H1 (cell line): ENCODE measurements around the gene PGPEP1. TPM values are rescaled to one million over a fixed set of nuclear protein-coding genes. Genes with fewer than 3 reads are reported as not detected.

ENCODE experiments used
- CTCF ChIA-PET: fragments of 300-600 bp; sonication (Branson Sonifier 250); formaldehyde crosslinking; loops from one replicate; lab custom pipeline; 2021; ENCODE audit not compliant: partially characterized antibody; lab: Charles Lee
- POLR2A ChIA-PET: fragments of 300-600 bp; sonication (Branson Sonifier 250); formaldehyde crosslinking; loops from one replicate; lab custom pipeline; 2021; ENCODE audit warnings: inconsistent platforms; ENCODE audit not compliant: partially characterized antibody; lab: Charles Lee
- DNase-seq, 2 experiments: peaks; one replicate each; pipeline versions ENCODE4 v3.0.0 to v3.0.0-alpha.2; 2010 to 2022; ENCODE audit warnings: low spot score in 2 of 2, low read depth in 1 of 2, mixed read lengths in 1 of 2
- FAIRE-seq: peaks from 2 replicates; lab custom pipeline; 2011; peaks lifted over from hg19 to GRCh38; lab: Jason Lieb, UNC
- H2AFZ ChIP-seq: 2 replicates; pipeline ENCODE4 v1.8.1; 2012; ENCODE audit warnings: low read length, inconsistent platforms
- H2AK5ac ChIP-seq: 2 replicates; pipeline ENCODE4 v1.6.1; 2013; ENCODE audit warnings: low read depth, low read length
- H2BK120ac ChIP-seq: replicated peaks from 2 replicates; pipeline ENCODE3; 2013; ENCODE audit warnings: low read depth, low read length, inconsistent platforms
- H2BK12ac ChIP-seq: 2 replicates; pipeline ENCODE4 v1.6.1; 2013; ENCODE audit warnings: low read depth, low read length
- H2BK15ac ChIP-seq: 2 replicates; pipeline ENCODE4 v1.6.1; 2013; ENCODE audit warnings: low read length
- H2BK20ac ChIP-seq: 2 replicates; pipeline ENCODE4 v1.6.1; 2013; ENCODE audit warnings: low read length
- H2BK5ac ChIP-seq: 2 replicates; pipeline ENCODE4 v1.6.1; 2013; ENCODE audit warnings: low read depth, low read length
- H3K14ac ChIP-seq: 2 replicates; pipeline ENCODE4 v1.6.1; 2013; ENCODE audit warnings: inconsistent platforms; ENCODE audit not compliant: insufficient read length
- H3K18ac ChIP-seq: 2 replicates; pipeline ENCODE4 v1.6.1; 2013; ENCODE audit warnings: low read length; ENCODE audit errors: extremely low read depth
- H3K23ac ChIP-seq: 2 replicates; pipeline ENCODE4 v1.6.1; 2013; ENCODE audit warnings: inconsistent platforms; ENCODE audit not compliant: insufficient read length
- H3K23me2 ChIP-seq: 2 replicates; pipeline ENCODE4 v1.6.1; 2013; ENCODE audit warnings: low read depth, low read length
- H3K27ac ChIP-seq: 2 replicates; pipeline ENCODE4 v1.6.1; 2011; ENCODE audit warnings: low read depth, low read length, inconsistent platforms
- H3K27me3 ChIP-seq, 4 experiments: replicated peaks in 1 of 4; 1 replicate in 1 of 4; 2 replicates in 3 of 4; pipeline versions ENCODE4 v1.6.1 to v1.8.1; 2011 to 2013; ENCODE audit warnings: low read length in 3 of 4, mild to moderate bottlenecking in 3 of 4, inconsistent platforms in 2 of 4, mixed read lengths in 2 of 4, moderate library complexity in 1 of 4; ENCODE audit not compliant: control insufficient read depth in 3 of 4, insufficient read depth in 3 of 4; ENCODE audit errors: extremely low read depth in 1 of 4
- H3K36me3 ChIP-seq, 4 experiments: 2 replicates each; pipeline versions ENCODE4 v1.6.1 to v1.8.1; 2011 to 2013; ENCODE audit warnings: mild to moderate bottlenecking in 4 of 4, low read length in 3 of 4, moderate library complexity in 2 of 4, control low read depth in 1 of 4, inconsistent platforms in 1 of 4; ENCODE audit not compliant: insufficient read depth in 4 of 4, control insufficient read depth in 2 of 4
- H3K4ac ChIP-seq: replicated peaks from 2 replicates; pipeline ENCODE3; 2013; ENCODE audit warnings: low read length, low read depth, mixed read lengths, inconsistent platforms; ENCODE audit not compliant: insufficient read length
- H3K4me1 ChIP-seq, 4 experiments: replicated peaks in 1 of 4; 1 replicate in 1 of 4; 2 replicates in 3 of 4; pipeline versions ENCODE4 v1.6.1 to v1.8.1; 2011 to 2013; ENCODE audit warnings: low read length in 3 of 4, inconsistent platforms in 2 of 4, mixed read lengths in 1 of 4; ENCODE audit not compliant: insufficient read depth in 4 of 4, control insufficient read depth in 3 of 4
- H3K4me2 ChIP-seq, 2 experiments: 2 replicates each; pipeline versions ENCODE4 v1.6.1 to v1.8.1; 2011 to 2013; ENCODE audit warnings: low read depth in 2 of 2, low read length in 2 of 2, control low read depth in 1 of 2, inconsistent platforms in 1 of 2, mild to moderate bottlenecking in 1 of 2; ENCODE audit not compliant: insufficient read depth in 1 of 2
- H3K4me3 ChIP-seq, 4 experiments: fragments of 200-600, 300-600 bp in 1 of 4; sonication (generic), shearing (Covaris generic), sonication (Bioruptor Twin) in 1 of 4; 2 replicates each; pipeline versions ENCODE4 v1.5.1 to v1.8.1; 2011 to 2016; ENCODE audit warnings: low read length in 4 of 4, low read depth in 3 of 4, control low read depth in 2 of 4, inconsistent platforms in 2 of 4, mild to moderate bottlenecking in 2 of 4, mixed read lengths in 1 of 4, moderate library complexity in 1 of 4; ENCODE audit not compliant: insufficient read depth in 2 of 4; ENCODE audit errors: extremely low read depth in 1 of 4
- H3K56ac ChIP-seq: replicated peaks from 2 replicates; pipeline ENCODE3; 2013; ENCODE audit warnings: low read depth, mild to moderate bottlenecking, mixed read lengths, low read length, inconsistent platforms; ENCODE audit not compliant: insufficient read length
- H3K79me1 ChIP-seq: 2 replicates; pipeline ENCODE4 v1.6.1; 2013; ENCODE audit warnings: low read depth, low read length, control low read depth
- H3K79me2 ChIP-seq, 2 experiments: 2 replicates each; pipeline versions ENCODE4 v1.6.1 to v1.8.1; 2012 to 2013; ENCODE audit warnings: low read length in 2 of 2, mild to moderate bottlenecking in 2 of 2, inconsistent platforms in 1 of 2; ENCODE audit not compliant: insufficient read depth in 2 of 2, control insufficient read depth in 1 of 2
- H3K9ac ChIP-seq, 4 experiments: replicated peaks in 1 of 4; 1 replicate in 1 of 4; 2 replicates in 3 of 4; pipeline versions ENCODE4 v1.6.1 to v1.8.1; 2011 to 2013; ENCODE audit warnings: low read depth in 3 of 4, low read length in 3 of 4, control low read depth in 2 of 4, mild to moderate bottlenecking in 2 of 4, moderate library complexity in 2 of 4, inconsistent platforms in 1 of 4; ENCODE audit errors: extremely low read depth in 1 of 4
- H3K9me3 ChIP-seq, 2 experiments: 2 replicates each; pipeline versions ENCODE4 v1.6.1 to v1.8.1; 2012 to 2013; ENCODE audit warnings: mild to moderate bottlenecking in 2 of 2, moderate library complexity in 2 of 2, control low read depth in 1 of 2, inconsistent platforms in 1 of 2, low read depth in 1 of 2, low read length in 1 of 2, mixed read lengths in 1 of 2; ENCODE audit not compliant: insufficient read depth in 2 of 2
- H4K20me1 ChIP-seq, 2 experiments: replicated peaks in 1 of 2; 2 replicates each; pipeline versions ENCODE3 to v1.8.1; 2011 to 2013; ENCODE audit warnings: inconsistent platforms in 2 of 2, low read length in 2 of 2, mild to moderate bottlenecking in 1 of 2; ENCODE audit not compliant: insufficient read depth in 2 of 2, control insufficient read depth in 1 of 2
- H4K5ac ChIP-seq: 2 replicates; pipeline ENCODE4 v1.6.1; 2013; ENCODE audit warnings: low read length, low read depth, mixed read lengths, inconsistent platforms; ENCODE audit not compliant: insufficient read length
- H4K8ac ChIP-seq: 2 replicates; pipeline ENCODE4 v1.8.0; 2013; ENCODE audit warnings: mild to moderate bottlenecking, moderate library complexity, low read length, inconsistent platforms; ENCODE audit not compliant: insufficient read depth; ENCODE audit errors: extremely low read depth
- H4K91ac ChIP-seq: replicated peaks from 2 replicates; pipeline ENCODE3; 2013; ENCODE audit warnings: low read length, mixed read lengths, inconsistent platforms; ENCODE audit not compliant: insufficient read length
- ASH2L ChIP-seq: fragments of 200-600, 300-600 bp; sonication (generic); IDR thresholded peaks from one replicate; pipeline ENCODE4 v1.7.1; 2017; ENCODE audit warnings: low read length
- EGR1 ChIP-seq: IDR thresholded peaks from 2 replicates; pipeline ENCODE4 v1.6.1; 2011; ENCODE audit warnings: low read depth, low read length, borderline replicate concordance
- EP300 ChIP-seq, 2 experiments: IDR thresholded peaks; 1 replicate in 1 of 2; 2 replicates in 1 of 2; pipeline ENCODE4 v1.6.1; 2011 to 2012; ENCODE audit warnings: low read depth in 2 of 2, low read length in 2 of 2, mild to moderate bottlenecking in 2 of 2, borderline replicate concordance in 1 of 2, inconsistent platforms in 1 of 2, moderate library complexity in 1 of 2
- EZH2 ChIP-seq: fragments of 200-600 bp; sonication (generic); IDR thresholded peaks from 2 replicates; pipeline ENCODE4 v1.7.1; 2012; ENCODE audit warnings: low read depth, mild to moderate bottlenecking, moderate library complexity, low read length, inconsistent platforms; ENCODE audit not compliant: severe bottlenecking
- GABPA ChIP-seq: IDR thresholded peaks from 2 replicates; pipeline ENCODE4 v1.6.1; 2011; ENCODE audit warnings: mild to moderate bottlenecking, low read length, moderate library complexity, borderline replicate concordance; ENCODE audit not compliant: insufficient read depth
- HDAC6 ChIP-seq: IDR thresholded peaks from one replicate; pipeline ENCODE4 v1.7.1; 2012; ENCODE audit warnings: low read depth, mild to moderate bottlenecking, inconsistent platforms, low read length, moderate library complexity
- MAX ChIP-seq: IDR thresholded peaks from 2 replicates; pipeline ENCODE4 v1.6.1; 2012; ENCODE audit warnings: inconsistent platforms
- PHF8 ChIP-seq: fragments of 200-600 bp; sonication (generic); conservative IDR thresholded peaks from 2 replicates; pipeline ENCODE4 v1.7.1; 2012; ENCODE audit warnings: low read depth, mild to moderate bottlenecking, inconsistent platforms, low read length, moderate library complexity
- RBBP5 ChIP-seq: IDR thresholded peaks from 2 replicates; pipeline ENCODE4 v1.7.1; 2012; ENCODE audit warnings: low read depth, mild to moderate bottlenecking, inconsistent platforms, low read length, moderate library complexity, borderline replicate concordance
- SIN3A ChIP-seq, 2 experiments: IDR thresholded peaks in 1 of 2; conservative IDR thresholded peaks in 1 of 2; 2 replicates each; pipeline ENCODE4 v1.6.1; 2011 to 2012; ENCODE audit warnings: low read length in 2 of 2, improper control_type of control experiment in 1 of 2, low read depth in 1 of 2, mild to moderate bottlenecking in 1 of 2
- TBP ChIP-seq: IDR thresholded peaks from 2 replicates; pipeline ENCODE4 v1.6.1; 2011; ENCODE audit warnings: low read depth, low read length, improper control_type of control experiment
- WGBS, 2 experiments: shearing (Covaris generic) in 1 of 2; methylation state at CpG; one replicate each; pipeline versions ENCODE4 v1.1.6 to v1.1.7; 2013 to 2015; ENCODE audit warnings: low lambda C conversion rate in 2 of 2, mixed read lengths in 2 of 2, inconsistent platforms in 1 of 2, low coverage in 1 of 2, missing lambda C conversion rate in 1 of 2; ENCODE audit not compliant: insufficient replicate concordance in 2 of 2, insufficient coverage in 1 of 2, insufficient read length in 1 of 2; ENCODE audit errors: extremely low coverage in 1 of 2, missing lambda C conversion rate in 1 of 2; 5-methylcytosine and 5-hydroxymethylcytosine counted together
- polyA plus RNA-seq, 7 experiments: library from polyadenylated mRNA; depleted of rRNA in 3 of 7; stranded (reverse) in 5 of 7; unstranded in 2 of 7; fragments of >200 nt in 5 of 7; fragments of 200-250 nt in 2 of 7; gene quantifications; 1 replicate in 5 of 7; 2 replicates in 1 of 7; 4 replicates in 1 of 7; pipeline versions ENCODE4 v1.2.1 to v1.2.3, GENCODE V29; 2011 to 2013; ENCODE audit warnings: missing spikeins in 2 of 7, mixed read lengths in 2 of 7
- total RNA-seq: library from RNA; stranded (reverse); fragmentation: NEBNext Ultra II Directional; extraction: Animal tissue kit (Norgen Biotek cat#: 25700); gene quantifications from 2 replicates; pipeline ENCODE4 v1.2.1, GENCODE V29; 2021

Gene PGPEP1
- total and polyA plus RNA-seq, 2 of the 8 experiments (the other 6 are each of a cell fraction or from before 2014, with no cell fraction given), result 17.0 to 33.4 TPM

- Histone ChIP-seq H4K91ac (no peak overlapping the region), H3K36me3 (no peaks in the 10 kb centered on the region), H3K4me2 (peak overlapping the region in 1 of 2 experiments; percentile 79; a peak in 1 of 4 replicates), H2BK120ac (no peak overlapping the region), H2AFZ (no peak overlapping the region), H2BK12ac (peak overlapping the region; percentile 92; the same call in 1 of the 2 replicates), H3K4ac (peak overlapping the region; percentile 9), H4K8ac (no peak overlapping the region), H3K79me2 (peaks cover 0 to 4% of the 10 kb centered on the region in 2 experiments; a peak in 1 of 4 replicates), H3K14ac (no peak overlapping the region), H3K79me1 (no peaks in the 10 kb centered on the region), H2BK15ac (peak overlapping the region; percentile 92; the same call in 1 of the 2 replicates), H3K9me3 (no peaks in the 10 kb centered on the region), H2AK5ac (peak overlapping the region; percentile 71), H2BK5ac (no peak overlapping the region), H4K20me1 (no peaks in the 10 kb centered on the region), H3K4me1 (peaks cover 0 to 14% (median 8%) of the 10 kb centered on the region in 4 experiments; a peak in 5 of 7 replicates), H4K5ac (no peak overlapping the region), H3K18ac (no peak overlapping the region), H2BK20ac (no peak overlapping the region), H3K27me3 (0 out of 7 replicates have a peak, but pooled peaks cover 0 to 2% (median 0%) of the 10 kb centered on the region in 4 experiments), H3K27ac (no peak overlapping the region), H3K23me2 (peaks cover 11% of the 10 kb centered on the region), H3K56ac (no peak overlapping the region), H3K9ac (0 out of 7 replicates have a peak overlapping the region, but pooled peaks of 1 of the 4 experiments have one; percentile 4), H3K4me3 (no peak overlapping the region), H3K23ac (no peak overlapping the region)
- FAIRE-seq (no peak), DNase-seq (no peak)
- WGBS, 2 experiments, result 95% methylated on average over 8 of the region's 8 CpGs; no CpG with 5 or more reads in 1 of the 2 experiments
- ChIA-PET POLR2A (interaction anchor here (0.7 to 20.2 kb wide), 10 partner anchors 12 to 577 kb away, joined by 3 to 224 read pairs (median 4); partner anchors contain the start of genes COPE, DDX49, IQCN and JUND), CTCF (interaction anchor here (0.7 to 5.1 kb wide), 14 partner anchors 8 to 80 kb away, joined by 3 to 47 read pairs (median 5); partner anchors contain the start of genes GDF15, IQCN and LRRC25)
- no peak for TF ChIP-seq HDAC6
- TF ChIP-seq EGR1, result no peak
- no peak for TF ChIP-seq GABPA
- TF ChIP-seq ASH2L, result no peak
- TF ChIP-seq SIN3A (conservative IDR thresholded peaks at IDR 0.05 in 1 of 2, IDR thresholded peaks at IDR 0.05 in 1 of 2; ENCODE audit: low read depth in 1 of 2, low read length in 2 of 2), result no peak
- TF ChIP-seq EP300 (IDR thresholded peaks at IDR 0.05; ENCODE audit: borderline replicate concordance in 1 of 2, low read depth in 2 of 2, low read length in 2 of 2), result no peak
- no peak for TF ChIP-seq RBBP5
- TF ChIP-seq MAX, result no peak
- no peak for TF ChIP-seq TBP
- no peak for TF ChIP-seq PHF8
- no peak for TF ChIP-seq EZH2
Measured at GRCh38 chr19:18342090-18342632, 1.8 kb downstream of the PGPEP1 start.
